Measurements from ENCODE around the gene NKAIN1.
A peak's percentile ranks its signal among the peaks of the same experiment; 100 is the strongest.
"Not testable (repeated sequence)": the region's sequence is repeated elsewhere in the genome, so short reads cannot be mapped to it uniquely, and the experiment has no call there.

The NKAIN1 gene

DNA sequence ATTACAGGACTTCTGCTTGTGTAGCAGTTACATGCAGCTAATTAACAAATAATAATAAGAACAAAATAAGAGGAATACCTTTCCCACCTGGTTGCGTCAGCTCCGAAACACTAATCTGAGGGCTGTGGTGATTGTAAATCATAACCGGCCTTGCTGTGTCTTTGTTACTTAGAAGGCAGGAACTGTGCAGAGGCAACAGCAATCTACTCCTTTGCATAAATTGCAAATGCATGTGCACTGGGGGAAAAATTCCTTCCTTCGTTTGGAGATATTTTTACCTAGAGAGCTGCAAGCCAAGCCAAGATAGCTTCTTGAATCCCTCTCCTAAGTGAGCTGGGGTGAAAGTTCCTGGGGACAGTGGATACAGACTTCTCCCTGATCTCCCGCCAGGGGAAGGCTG is 46.0 kb downstream of the NKAIN1 start:
- no peak for DNase-seq

DNA sequence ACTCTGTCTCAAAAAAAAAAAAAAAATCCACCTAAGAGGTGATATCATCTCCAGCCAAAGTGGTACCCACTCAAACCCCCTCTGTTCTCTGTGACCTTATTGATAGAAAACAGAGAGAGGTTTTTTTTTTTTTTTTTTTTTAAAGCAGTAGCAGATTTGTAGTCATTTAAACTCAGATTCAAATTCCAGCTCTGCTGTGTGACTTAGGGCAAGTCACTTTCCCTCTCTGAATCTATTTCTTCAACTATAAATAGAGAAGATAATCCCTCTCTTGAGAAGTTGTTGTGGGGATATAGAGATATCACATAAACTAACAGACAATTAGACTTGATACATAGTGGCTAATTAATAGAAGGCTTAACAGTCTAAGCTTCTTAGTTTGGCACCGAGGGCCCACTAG is 48.4 kb downstream of the NKAIN1 start:
- DNase-seq: no peak

DNA sequence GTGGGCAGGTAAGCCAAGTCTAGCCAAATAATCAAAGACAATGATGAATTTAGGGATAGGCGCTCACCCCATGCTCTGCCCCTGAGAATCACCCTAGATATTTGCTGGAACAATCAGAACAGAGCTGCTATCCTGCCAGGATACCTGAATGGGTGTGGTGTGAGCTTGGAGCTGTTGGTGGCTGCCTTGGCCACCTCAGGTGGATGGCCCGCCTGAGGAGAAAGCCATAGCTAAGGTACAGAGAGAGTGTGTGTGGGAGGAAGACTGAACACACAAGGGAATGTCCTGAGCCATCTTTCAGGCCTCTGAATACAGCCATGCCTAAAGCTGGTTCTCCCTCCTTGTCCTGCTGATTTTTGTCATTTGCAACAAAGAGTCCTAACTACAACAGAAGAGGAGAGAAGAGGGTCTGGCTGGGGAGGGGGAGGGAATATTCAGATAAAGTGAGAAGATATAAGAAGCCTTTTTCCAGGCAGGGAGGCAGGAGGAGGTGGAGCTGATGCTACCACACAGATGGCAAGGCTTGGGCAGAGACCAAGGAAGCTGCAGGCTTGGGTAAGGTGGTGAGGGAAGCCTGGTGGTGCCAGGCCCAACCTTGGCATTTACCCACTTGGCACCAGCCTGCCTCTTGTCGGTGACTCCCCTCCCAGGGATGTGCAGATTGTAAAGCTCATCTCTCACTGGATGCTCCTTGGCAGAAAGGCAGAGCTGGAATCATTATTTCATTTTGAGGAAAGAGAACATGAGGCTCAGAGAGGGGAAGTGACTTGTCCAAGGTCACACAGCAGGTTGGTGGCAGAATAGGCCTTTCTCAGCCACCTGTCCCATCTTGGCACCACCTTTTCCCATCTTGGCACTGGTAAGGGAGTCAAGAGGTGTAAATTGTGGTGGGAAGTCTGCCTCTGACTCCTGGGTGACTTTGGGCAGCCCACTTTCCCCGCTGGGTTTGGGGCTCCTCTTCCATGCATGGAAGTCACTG is 49.7 kb downstream of the NKAIN1 start:
- DNase-seq: no peak

DNA sequence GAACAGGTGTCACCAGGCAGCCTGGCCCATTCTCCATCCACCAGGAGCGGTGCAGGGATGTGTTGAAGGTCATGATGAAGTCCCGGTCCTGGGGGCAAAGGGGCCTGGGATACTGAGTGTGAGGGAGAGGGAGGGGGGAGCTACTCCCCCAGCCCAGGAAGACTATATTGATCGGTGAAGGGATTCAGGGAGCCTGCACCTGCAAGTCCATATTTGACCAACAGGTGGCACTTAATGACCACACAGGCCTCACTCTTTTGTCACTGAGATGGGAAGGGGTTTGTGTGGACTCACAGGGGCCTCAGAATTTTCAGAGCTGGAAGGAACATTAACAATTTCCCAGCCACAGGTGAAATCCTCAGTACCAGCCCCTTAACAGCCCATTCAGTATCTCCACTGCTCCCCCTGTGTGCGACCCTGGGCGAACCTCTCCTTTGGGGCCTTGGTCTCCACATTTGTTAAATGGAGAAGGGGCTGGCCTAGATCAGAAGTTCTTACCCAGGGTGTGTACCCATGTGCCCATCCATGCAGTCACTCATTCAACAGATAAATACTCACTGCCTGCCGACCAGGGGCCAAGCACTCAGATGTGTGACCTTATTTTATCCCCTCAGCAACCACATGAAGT is 55.6 kb downstream of the NKAIN1 start:
- DNase-seq: peak; percentile 26

DNA sequence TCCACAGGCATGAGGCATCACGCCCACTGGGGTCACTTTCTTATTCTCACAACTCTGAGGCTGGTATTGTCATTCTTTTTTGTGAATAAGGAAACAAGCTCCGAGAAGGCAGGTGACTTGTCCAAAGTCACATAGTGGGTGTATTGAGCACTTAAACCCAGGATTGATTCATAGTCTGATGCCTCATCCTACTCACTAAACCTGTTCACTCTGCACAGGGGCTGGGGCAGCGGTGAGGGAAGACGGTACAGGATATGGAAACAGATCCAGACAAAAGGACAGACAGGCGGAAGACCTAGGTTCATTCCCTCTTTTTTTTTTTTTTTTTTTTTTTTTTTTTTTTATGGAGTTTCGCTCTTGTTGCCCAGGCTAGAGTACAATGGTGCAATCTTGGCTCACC is 56.6 kb downstream of the NKAIN1 start:
- DNase-seq: no peak

DNA sequence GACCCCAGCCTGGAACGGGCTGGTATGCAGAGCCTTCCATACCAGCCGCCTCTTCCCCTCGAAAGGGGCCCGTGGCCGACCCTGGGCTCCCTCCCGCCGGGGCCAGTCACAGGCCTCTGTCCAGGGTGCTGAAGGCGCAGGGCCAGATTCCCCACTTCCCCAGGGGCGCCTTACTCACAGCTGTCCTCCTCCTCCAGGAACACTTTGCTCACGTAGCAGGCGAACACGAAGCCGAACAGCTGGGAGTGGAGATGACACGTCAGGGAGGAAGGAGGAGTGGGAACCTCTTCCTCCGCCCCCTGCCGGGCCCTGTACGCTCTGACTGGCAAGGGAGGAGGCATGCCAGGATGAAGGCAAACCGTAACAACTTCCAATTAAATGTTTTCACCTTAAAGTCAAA is 57.3 kb downstream of the NKAIN1 start:
- DNase-seq: peak; percentile 32

DNA sequence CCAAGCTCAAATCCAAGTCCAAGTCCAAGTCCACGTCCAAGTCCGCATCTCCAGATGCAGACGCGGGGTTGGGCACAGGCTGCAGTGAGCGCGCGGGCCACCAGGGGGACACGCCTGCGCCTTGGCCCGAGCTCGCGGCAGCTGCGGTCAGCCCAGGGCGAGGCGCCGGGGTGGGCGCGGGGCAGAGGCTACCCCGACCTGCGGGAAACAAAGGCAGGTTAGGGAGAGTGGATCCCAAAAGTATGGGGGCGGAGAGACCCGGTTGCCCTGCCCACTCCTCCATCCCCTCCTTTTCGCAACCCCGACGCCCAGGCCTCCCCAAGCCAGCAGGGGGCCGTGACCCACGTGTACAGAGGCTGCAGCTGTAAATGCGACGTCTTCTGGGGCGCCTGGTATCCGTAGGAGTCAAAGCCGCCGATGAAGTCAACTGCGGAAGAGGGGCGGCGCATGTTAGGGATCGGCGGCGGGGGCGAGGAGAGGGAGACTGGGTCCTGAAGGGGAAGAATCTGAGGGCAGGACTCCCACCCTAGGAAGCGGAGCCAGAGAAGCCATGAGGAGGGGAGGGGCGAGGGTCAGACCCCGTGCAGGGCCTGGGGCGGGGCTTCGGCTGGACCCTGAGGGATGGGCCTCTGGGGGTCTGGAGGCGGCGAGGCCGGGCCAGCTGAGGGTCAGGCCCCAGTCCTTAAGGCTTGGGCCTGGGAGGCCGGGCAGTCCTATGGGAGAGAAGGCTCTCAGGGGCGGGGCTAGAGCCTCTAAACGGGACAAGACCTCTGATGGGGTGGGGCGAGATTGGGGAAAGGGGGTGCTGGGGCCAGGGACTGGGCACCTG is 58.0 kb downstream of the NKAIN1 start:
- peak; percentile 19 for DNase-seq

DNA sequence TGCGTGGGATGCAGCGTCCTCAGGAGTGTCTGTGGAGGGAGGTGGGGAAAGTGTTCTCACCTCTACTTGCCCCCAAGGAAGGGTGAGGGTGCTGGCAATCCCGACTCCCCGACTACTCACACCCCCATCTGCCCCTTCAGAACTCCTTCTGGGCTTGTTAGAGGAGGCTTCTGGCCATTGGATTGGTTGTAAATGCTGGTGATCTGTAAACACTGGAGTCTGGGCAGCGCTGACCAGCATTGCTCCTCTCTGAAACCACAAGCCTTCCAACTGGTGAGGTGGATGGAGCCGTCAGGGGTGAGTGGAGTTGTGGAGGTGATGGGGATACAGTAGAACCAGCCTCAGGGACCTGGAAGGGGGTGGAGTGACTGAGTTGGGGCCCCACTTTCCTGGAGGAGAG is 59.3 kb downstream of the NKAIN1 start:
- DNase-seq: no peak

DNA sequence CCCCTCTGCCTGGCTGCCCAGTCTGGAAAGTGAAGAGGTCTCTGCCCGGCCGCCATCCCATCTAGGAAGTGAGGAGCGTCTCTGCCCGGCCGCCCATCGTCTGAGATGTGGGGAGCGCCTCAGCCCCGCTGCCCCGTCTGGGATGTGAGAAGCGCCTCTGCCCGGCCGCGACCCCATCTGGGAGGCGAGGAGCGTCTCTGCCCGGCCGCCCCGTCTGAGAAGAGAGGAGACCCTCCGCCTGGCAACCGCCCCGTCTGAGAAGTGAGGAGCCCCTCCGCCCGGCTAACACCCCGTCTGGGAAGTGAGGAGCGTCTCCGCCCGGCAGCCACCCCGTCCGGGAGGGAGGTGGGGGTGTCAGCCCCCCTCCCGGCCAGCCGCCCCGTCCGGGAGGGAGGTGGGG is 63.4 kb downstream of the NKAIN1 start:
- not testable (repeated sequence) for DNase-seq

DNA sequence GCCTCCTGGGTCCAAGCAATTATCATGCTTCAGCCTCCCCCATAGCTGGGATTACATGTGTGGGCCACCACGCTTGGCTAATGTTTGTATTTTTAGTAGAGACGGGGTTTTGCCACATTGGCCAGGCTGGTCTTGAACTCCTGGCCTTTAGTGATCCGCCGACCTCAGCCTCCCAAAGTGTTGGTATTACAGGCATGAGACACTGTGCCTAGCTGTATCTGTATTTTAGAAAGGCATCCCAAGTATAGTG is 69.3 kb downstream of the NKAIN1 start:
- no peak for DNase-seq

DNA sequence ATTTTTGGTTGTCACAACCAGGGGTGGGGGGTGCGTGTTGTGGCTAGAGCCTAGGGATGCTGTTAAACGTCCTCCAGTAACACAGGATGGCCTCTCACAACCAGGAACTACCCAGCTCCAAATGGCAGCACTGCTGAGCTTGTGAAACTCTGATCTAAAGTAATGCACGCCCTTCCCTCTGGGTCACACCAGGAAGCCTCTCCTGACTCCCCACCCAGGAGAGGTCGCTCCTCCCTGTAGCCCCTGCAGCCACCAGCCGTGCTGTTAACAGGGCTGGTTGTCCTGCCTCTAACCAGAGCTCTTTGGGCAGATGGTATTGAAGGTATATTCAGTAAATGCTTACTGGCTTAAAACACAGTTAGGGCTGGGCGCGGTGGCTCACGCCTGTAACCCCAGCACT is 73.2 kb downstream of the NKAIN1 start:
- no peak for DNase-seq

DNA sequence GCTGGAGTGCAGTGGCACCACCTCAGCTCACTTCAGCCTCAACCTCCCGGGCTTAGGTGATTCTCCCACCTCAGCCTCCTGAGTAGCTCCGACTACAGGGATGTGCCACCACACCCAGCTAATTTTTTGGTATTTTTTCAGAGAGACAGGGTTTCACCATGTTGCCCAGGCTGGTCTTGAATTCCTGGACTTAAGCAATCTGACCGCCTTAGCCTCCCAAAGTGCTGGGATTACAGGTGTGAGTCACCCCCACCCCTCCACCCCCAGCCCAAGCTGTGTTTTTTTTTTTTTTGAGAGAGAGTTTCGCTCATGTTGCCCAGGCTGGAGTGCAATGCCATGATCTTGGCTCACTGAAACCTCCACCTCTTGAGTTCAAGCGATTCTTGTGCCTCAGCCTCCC is 75.4 kb downstream of the NKAIN1 start:
- DNase-seq: no peak

DNA sequence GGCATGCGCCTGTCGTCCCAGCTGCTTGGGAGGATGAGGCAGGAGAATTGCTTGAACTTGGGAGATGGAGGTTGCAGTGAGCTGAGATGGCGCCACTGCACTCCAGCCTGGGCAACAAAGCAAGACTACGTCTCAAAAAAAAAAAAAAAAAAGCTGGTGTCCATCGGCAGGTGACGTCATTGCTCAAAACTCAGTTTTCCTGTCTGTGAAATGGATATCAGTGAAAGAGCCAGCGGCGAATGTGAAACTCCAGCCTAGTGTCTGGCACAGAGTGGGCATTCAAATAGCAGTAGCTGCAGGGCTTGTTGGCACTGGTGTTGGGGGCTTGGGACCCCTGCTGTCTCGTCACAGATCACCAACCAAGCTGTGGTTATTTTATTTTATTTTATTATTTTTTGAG is 75.8 kb downstream of the NKAIN1 start:
- DNase-seq: no peak

DNA sequence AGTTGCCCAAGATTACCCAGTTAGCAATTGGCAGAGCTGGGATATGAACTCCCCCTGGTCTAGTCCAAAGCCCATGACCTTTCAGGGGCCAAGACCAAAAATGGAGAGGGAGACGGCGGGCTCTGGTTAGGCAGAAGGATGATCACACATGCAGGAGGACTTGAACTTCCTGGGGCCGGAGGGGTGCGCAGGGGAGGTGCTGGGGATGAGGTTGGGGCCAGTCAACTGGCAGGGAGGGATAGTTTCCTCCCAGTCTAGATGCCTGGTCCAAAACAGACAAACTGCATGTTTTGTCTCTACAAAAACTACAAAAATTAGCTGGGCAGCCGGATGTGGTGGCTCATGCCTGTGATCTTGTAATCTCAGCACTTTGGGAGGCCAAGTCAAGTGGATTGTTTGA is 78.1 kb downstream of the NKAIN1 start:
- no peak for DNase-seq

DNA sequence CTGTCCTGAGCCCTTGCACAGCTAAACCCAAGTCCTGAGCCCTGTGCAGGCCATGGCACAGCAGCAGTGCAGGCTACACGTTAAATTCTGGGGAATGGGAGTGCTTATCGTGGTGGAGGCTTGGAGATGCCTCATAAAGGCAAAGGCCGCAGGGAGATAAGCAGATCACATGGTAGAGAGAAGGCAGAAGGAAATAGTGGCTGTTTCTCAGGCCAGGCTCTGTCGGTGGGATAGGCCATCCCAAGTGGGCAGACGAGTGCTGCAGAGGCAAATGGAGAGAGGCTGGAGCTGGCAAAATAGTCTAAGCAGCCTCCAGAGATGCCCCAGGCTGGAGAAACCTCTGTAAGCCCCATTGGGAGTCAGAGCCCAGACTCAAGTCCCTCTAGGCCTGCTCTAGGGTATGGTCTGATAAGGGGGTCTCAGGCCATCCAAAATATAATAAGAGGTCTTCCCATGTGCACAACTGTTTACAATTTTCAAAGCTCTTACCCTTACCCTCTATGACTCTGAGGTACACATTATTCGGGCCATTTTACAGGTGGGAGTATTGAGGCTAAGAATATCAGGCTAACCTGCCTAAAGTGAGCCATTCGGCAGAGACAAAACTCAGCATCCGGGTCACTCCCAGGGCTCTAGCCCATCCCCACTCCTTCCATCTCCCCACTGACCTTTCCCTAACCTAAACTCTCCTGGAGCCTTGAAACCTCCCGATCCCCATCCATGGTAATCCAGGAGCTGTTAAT is 79.6 kb downstream of the NKAIN1 start:
- no peak for DNase-seq

DNA sequence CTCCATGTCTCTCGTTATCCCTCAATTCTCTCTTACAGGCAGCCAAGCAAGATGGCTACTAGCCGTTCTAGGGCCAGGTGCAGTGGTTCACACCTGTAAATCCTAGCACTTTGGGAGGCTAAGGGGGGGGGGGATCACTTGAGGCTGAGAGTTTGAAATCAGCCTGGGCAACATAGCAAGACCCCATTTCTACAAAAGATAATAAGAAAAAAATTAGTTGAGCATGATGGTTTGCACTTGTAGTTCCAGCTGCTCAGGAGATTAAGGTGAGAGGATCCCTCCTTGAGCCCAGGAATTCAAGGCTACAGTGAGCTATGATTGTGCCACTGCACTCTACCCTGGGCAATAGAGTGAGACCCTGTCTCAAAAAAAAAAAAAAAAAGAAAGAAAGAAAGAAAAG is 80.4 kb downstream of the NKAIN1 start:
- no peak for DNase-seq

DNA sequence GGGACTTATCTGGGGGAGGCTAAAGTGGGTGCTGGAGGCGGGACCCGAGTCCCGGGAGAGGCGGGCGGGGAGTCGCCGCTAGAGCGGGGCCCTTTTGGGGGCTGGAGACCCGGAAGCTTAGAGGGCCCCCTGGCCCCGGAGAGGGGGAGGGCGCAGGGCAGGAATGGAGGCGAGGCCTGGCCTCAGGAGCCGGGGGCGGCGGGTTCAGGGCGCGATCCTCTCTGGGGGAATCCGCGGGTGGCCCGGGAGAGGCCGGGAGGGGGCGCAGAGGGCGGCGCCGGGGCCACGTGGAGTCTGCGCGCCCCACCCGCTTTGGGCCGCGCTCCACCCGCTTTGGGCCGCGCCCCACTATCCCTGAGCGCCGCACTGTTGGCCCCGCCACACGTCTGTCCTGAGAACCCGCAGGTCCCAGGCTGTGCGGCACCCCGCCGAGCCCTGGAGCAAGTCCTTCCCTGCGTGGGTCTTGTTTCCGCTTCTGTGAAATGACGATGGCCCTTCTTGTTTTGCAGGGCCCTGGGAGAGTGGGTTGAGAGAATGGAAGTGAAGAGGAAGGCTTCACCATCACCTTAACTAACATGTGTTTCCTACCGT is 84.4 kb downstream of the NKAIN1 start:
- peak; percentile 41 for DNase-seq

DNA sequence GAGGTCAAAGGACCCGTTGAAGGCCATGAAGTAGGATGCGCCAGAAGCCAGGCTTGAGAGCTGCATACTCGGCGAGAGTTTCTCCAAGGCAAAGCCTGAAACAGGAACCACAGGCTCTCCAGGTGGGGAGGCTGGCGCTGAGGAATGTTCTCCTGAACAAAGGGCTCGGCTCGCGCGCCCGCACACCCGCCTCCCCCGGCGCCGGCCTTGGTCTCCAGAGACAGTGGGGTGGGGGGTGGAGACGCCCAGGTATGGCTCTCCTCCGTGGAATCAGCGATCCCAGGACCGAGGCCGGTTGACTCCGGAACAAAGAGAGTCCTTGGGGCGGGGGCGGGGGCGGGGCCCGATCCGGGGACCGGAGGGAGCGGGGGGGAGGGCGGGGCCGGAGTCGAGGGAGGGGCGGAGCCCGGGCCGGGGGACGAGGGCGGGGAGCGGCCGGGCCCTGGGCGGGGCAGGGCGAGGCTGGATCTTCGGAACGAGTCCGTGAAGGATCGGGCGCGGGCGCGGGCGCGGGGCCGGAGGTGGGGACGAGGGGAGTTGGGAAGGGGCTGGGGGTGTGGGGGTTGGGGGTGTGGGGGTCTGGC is 85.0 kb downstream of the NKAIN1 start:
- peak; percentile 61 for DNase-seq

DNA sequence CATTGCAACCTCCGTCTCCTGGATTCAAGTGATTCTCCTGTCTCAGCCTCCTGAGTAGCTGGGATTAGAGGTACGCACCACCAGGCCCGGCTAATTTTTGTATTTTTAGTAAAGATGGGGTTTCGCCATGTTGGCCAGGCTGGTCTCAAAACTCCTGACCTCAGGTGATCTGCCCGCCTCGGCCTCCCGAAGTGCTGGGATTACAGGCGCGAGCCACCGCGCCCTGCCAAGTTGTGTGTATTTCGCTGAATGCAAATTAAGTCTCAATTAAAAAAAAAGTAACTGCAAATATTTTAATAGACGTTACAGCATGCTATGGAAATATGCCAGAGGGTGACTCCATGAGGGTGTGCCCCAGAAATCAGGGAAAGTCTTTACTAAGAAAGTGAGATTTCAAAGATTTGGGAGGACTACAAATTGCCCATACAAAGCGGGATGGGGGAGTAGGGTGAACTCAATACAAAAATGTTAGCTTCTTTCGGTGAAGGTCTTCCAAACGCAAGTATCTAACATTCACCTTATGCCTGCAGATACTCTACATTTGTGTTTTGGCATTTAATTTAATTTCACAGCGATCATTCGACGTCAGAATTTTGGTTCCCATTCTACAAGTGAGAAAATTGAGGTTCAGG is 85.6 kb downstream of the NKAIN1 start:
- no peak for DNase-seq

DNA sequence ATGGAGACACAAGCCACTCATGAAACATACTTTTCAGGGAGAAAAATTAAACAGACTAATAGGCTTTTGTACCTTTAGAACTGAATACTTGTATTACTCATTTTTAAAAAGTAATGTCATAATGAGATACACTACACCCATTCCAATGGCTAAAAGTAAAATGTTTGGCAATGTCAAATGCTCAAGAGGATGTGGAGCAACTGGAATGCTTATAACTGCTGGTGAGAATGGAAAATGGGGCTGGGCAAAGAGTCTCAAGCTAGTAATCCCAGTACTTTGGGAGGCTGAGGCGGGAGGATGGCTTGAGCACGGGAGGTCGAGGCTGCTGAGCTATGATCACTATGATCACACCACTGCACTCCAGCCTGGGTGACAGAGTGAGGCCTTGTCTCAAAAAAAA is 86.3 kb downstream of the NKAIN1 start:
- no peak for DNase-seq

DNA sequence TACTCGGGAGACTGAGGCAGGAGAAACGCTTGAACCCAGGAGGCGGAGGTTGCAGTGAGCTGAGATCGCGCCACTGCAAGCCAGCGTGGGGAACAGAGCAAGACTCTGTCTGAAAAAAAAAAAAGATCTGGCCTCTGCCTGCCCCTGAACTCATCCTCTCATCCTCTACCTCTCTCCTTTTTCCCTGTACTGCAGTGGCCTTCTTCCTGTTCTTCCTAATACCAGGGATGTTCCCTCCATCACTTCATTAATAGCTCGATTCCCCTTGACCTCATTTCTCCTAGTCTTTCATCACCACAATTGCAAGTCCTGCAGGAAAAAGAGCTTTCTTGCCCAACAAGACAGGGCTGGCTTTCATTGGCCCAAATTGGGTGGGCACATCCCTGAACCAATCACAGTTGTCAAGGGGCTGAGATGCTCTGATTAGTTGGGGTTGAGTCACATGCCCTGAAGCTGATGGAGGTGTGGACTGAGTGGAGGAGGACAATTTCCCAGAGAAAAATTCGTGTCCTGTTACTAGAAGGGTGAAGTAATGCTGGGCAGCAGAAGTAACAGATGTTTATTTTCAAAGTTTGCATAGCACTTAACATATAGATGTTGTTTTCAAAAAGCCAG is 87.4 kb downstream of the NKAIN1 start:
- DNase-seq: no peak

Measured in CD4-positive, alpha-beta T cell treated with Interleukin-15 for 1 hour (primary cell).